ENCODE results near the gene PCIF1. TPM values are rescaled to one million over a fixed set of nuclear protein-coding genes. Genes with fewer than 3 reads are reported as not detected.
"Not testable (repeated sequence)": the region's sequence is repeated elsewhere in the genome, so short reads cannot be mapped to it uniquely, and the experiment has no call there.

The PCIF1 gene
- total RNA-seq, 1 donor from 2014 or later = 45.2 TPM

- Mint-ChIP-seq H3K4me1 (peaks cover 7% of the 10 kb centered on the region), H3K9me3 (no peaks in the 10 kb centered on the region), H3K36me3 (peaks cover 10% of the 10 kb centered on the region), H3K27me3 (ENCODE audit: low read depth) (no peaks in the 10 kb centered on the region), H3K4me3 (no peak overlapping the region), H3K27ac (no peak overlapping the region)
- no peak for DNase-seq (ENCODE audit: low spot score in 2 of 2, unreplicated experiment in 2 of 2)
- TF ChIP-seq CTCF (IDR thresholded peaks at IDR 0.05; ENCODE audit: unreplicated experiment) = no peak
These were observed 37.8 kb upstream of the PCIF1 start for GRCh38 chr20:45896641-45897161.

- TF ChIP-seq CTCF (IDR thresholded peaks at IDR 0.05; ENCODE audit: unreplicated experiment) = no peak
- Mint-ChIP-seq H3K4me3 (no peak overlapping the region), H3K9me3 (no peaks in the 10 kb centered on the region), H3K36me3 (peaks cover 10% of the 10 kb centered on the region), H3K4me1 (peaks cover 4% of the 10 kb centered on the region), H3K27ac (no peak overlapping the region), H3K27me3 (ENCODE audit: low read depth) (no peaks in the 10 kb centered on the region)
- no peak for DNase-seq (ENCODE audit: low spot score in 2 of 2, unreplicated experiment in 2 of 2)
These were observed 37.2 kb upstream of the PCIF1 start for GRCh38 chr20:45897289-45897688.

GRCh38 chr20:45897692-45898091 lies 36.8 kb upstream of the PCIF1 start:
- no peak for TF ChIP-seq CTCF (IDR thresholded peaks at IDR 0.05; ENCODE audit: unreplicated experiment)
- no peak overlapping the region for H3K27ac Mint-ChIP-seq
- peaks cover 10% of the 10 kb centered on the region for H3K36me3 Mint-ChIP-seq
- no peak overlapping the region for H3K4me3 Mint-ChIP-seq
- no peaks in the 10 kb centered on the region for H3K4me1 Mint-ChIP-seq
- no peaks in the 10 kb centered on the region for H3K27me3 Mint-ChIP-seq (ENCODE audit: low read depth)
- H3K9me3 Mint-ChIP-seq = no peaks in the 10 kb centered on the region
- DNase-seq (ENCODE audit: low spot score in 2 of 2, unreplicated experiment in 2 of 2) = no peak

- H3K27ac Mint-ChIP-seq = no peak overlapping the region
- no peaks in the 10 kb centered on the region for H3K9me3 Mint-ChIP-seq
- no peak overlapping the region for H3K4me3 Mint-ChIP-seq
- H3K36me3 Mint-ChIP-seq = peaks cover 10% of the 10 kb centered on the region
- DNase-seq (ENCODE audit: low spot score in 2 of 2, unreplicated experiment in 2 of 2) = no peak
- no peaks in the 10 kb centered on the region for H3K4me1 Mint-ChIP-seq
- TF ChIP-seq CTCF (IDR thresholded peaks at IDR 0.05; ENCODE audit: unreplicated experiment) = no peak
- H3K27me3 Mint-ChIP-seq (ENCODE audit: low read depth) = no peaks in the 10 kb centered on the region
These were observed 36.2 kb upstream of the PCIF1 start for GRCh38 chr20:45898285-45898684.

- no peaks in the 10 kb centered on the region for H3K4me1 Mint-ChIP-seq
- no peaks in the 10 kb centered on the region for H3K9me3 Mint-ChIP-seq
- H3K27ac Mint-ChIP-seq = no peak overlapping the region
- no peak for DNase-seq (ENCODE audit: low spot score in 2 of 2, unreplicated experiment in 2 of 2)
- H3K36me3 Mint-ChIP-seq = peaks cover 12% of the 10 kb centered on the region
- no peak overlapping the region for H3K4me3 Mint-ChIP-seq
- H3K27me3 Mint-ChIP-seq (ENCODE audit: low read depth) = no peaks in the 10 kb centered on the region
- TF ChIP-seq CTCF (IDR thresholded peaks at IDR 0.05; ENCODE audit: unreplicated experiment) = no peak
These were observed 35.2 kb upstream of the PCIF1 start for GRCh38 chr20:45899046-45899835.

GRCh38 chr20:45901332-45901731 lies 33.2 kb upstream of the PCIF1 start:
- not testable (repeated sequence) for H3K4me1 Mint-ChIP-seq; DNase-seq (ENCODE audit: low spot score in 2 of 2, unreplicated experiment in 2 of 2); H3K9me3 Mint-ChIP-seq; H3K4me3 Mint-ChIP-seq; H3K27me3 Mint-ChIP-seq (ENCODE audit: low read depth); H3K27ac Mint-ChIP-seq
- peaks cover 19% of the 10 kb centered on the region for H3K36me3 Mint-ChIP-seq

Measured in mesothelial cell of epicardium (in vitro differentiated cells).